GM20431 (cell line): Measurements from ENCODE around the gene CNN3.

Experiments used
- in situ Hi-C: fragments of 300-500 bp; cut with MseI, MboI; formaldehyde crosslinking; loops from one replicate; pipeline ENCODE4 v1.15.0; 2020; ENCODE audit warnings: low sequenced_read_pairs; ENCODE audit not compliant: unreplicated experiment

CNN3 gene

GRCh38 chr1:94863297-94863911, 63.5 kb downstream of the CNN3 start:
- in situ Hi-C loops, result no loop called here

DNA sequence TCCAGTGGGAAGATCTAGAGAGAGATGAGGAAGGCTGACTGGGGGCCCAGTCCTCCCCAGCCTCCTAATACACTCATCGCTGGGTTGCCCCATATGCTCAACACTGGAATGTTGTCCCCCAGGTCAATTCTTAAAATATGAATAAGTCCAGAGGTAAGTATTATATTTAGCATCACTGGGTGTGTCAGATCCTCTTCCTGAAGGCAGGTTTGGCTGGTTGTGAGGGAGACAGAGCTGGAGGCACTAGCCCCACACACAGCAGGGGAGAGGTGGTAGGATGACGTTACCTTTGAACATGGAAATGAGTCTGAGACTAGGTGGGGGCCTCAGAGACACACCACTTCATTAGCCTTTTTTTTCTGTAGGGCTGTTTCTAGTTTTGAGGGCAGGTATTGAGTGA, 64.2 kb downstream of the CNN3 start:
- in situ Hi-C loops, result no loop called here

GRCh38 chr1:94859174-94859573, 67.7 kb downstream of the CNN3 start:
- in situ Hi-C loops, result no loop called here

DNA sequence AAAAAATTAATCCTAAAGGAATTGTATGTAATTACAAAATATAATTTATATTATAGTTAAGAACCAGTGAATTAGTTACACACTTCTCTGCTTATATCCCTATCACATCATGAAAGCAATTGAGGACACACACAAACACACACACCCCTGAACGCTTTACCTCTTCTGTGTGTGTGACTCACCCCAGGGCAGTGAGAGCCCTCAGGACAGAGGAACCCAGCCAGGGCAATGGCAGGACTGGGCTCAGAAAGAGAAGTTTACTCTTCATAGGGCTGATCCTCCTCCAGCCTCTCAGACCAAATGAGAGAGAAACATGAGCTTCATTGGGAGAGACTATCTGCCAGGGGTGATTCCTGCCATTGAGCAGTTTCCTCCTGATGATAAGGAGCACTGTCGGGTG, 68.6 kb downstream of the CNN3 start:
- in situ Hi-C loops, result no loop called here

DNA sequence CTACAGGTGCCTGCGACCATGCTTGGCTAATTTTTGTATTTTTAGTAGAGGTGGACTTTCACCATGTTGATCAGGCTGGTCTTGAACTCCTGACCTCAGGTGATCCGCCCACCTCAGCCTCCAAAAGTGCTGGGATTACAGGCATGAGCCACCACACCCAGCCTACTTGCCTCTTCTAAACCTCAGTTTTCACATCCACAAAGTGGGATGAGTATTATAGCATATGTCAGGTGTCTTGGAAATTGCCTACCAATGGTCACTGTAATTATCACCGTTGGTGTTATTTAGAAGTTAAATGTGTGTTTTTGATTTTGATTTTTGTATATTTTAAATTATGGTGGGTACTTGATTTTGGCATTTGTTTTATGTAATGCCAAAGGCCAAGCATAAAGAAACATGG, 70.0 kb downstream of the CNN3 start:
- in situ Hi-C loops, result no loop called here

DNA sequence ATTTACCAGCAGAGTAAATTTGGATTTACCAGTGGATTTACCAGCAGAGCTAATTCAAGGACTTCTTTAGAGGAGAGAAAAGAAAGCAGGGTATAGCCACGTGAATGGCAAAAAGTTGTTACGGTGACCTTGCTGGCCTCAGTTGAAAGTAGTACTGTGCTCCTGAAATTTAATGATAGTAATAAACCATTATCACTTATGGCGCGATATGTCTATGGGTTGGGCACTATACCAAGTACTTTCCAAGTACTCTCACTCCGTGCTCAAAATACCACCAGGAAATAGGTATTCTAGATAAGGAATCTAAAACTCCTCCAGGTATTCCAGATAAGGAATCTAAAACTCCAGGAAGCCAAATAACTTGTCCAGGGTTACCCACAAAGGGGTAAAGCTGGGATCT, 70.9 kb downstream of the CNN3 start:
- in situ Hi-C loops, result no loop called here

DNA sequence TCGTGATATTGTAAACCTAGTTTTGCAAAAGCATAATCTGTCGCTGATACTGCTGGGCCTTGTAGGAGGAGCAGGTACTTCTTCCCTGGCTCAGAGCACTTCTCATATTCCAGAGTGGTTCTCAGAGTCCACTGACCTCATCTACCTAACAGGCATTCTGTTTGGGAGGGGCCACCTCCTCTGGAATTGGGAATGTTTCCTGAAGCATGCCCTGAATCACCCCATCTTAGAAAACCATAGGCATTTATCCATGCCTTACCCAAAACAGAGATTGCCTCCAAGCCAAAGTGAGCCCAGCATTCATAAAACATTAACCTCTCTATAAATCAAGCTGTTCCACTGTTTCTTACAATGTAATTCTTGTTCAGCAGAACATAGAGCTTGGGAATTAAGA, 71.6 kb downstream of the CNN3 start:
- in situ Hi-C loops, result no loop called here

DNA sequence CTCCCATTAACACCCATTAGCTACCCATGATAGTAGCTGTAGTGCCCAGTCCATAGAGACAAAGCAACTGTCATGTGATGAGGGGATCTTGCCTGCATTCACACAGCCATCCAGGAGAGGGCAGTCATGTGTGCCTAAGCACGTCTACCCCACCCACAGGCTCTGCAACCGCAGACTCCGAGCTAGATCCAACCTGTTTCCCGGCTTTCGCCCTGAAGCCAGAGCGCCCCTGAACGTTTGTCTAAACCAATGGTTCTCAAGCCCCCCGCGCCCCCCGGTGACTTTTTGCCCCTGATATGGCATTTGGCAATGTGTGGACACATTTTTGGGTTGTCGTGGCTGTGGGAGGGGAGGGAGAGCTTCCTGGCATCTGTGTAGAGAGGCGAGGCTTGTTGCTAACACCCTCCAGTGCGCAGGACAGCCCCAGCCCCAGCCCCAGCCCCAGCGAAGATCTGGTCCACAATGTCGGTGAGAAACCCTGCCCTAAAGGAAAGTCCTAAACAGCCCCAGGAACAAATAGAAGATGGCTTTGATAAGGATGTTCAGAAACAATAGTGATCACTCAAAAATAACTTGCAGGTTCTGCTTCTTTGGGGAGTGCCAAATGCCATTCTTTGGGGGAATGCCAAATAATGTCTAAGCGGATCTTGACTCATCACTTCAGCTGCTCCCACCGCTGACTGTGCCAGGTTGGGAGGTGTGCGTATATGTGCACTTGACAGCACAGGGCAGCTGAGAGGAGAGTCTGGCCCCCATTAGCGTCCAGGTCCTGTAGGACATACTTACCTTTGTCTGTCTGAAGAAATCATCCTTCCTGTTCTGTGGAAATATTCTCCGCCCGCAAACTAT, 72.2 kb downstream of the CNN3 start:
- in situ Hi-C loops, result no loop called here

GRCh38 chr1:94852788-94853187, 74.1 kb downstream of the CNN3 start:
- in situ Hi-C loops, result no loop called here

- in situ Hi-C loops, result no loop called here
These were observed 75.3 kb downstream of the CNN3 start for GRCh38 chr1:94851571-94851970.
